Right forelimb (tissue), 1 donor: Measurements from ENCODE around the gene GADD45GIP1.
"Not testable (repeated sequence)": the region's sequence is repeated elsewhere in the genome, so short reads cannot be mapped to it uniquely, and the experiment has no call there.

ENCODE experiments used
- DNase-seq: peaks from one replicate; pipeline ENCODE4 v3.0.0-alpha.2; 2018

The GADD45GIP1 gene

GRCh38 chr19:12938779-12939601 lies 18.0 kb downstream of the GADD45GIP1 start:
- DNase-seq, result no peak

GRCh38 chr19:12937927-12938778 lies 18.9 kb downstream of the GADD45GIP1 start, which contains the start of gene CALR:
Gene CALR, plus strand, starts transcription at chr19:12938609. Its CDS starts 71 bp downstream, at chr19:12938680.
- DNase-seq, result peak; percentile 99

- DNase-seq, result no peak
Observed at GRCh38 chr19:12937093-12937926, 19.7 kb downstream of the GADD45GIP1 start.

GRCh38 chr19:12936582-12936981 lies 20.4 kb downstream of the GADD45GIP1 start:
- DNase-seq, result no peak

GRCh38 chr19:12935071-12935470 lies 22.0 kb downstream of the GADD45GIP1 start:
- DNase-seq, result no peak

GRCh38 chr19:12933287-12934072 lies 23.5 kb downstream of the GADD45GIP1 start, which contains the start of gene FARSA:
Gene FARSA, minus strand, starts transcription at chr19:12933711. Its CDS starts 15 bp downstream, at chr19:12933696.
- DNase-seq, result peak; percentile 96

GRCh38 chr19:12932392-12933286 lies 24.4 kb downstream of the GADD45GIP1 start:
- DNase-seq, result no peak

GRCh38 chr19:12930002-12930645 lies 26.9 kb downstream of the GADD45GIP1 start:
- no peak for DNase-seq

GRCh38 chr19:12924621-12925310 lies 32.3 kb downstream of the GADD45GIP1 start:
- no peak for DNase-seq

- DNase-seq, result no peak
Observed at GRCh38 chr19:12922959-12923358, 34.1 kb downstream of the GADD45GIP1 start.

- DNase-seq, result no peak
Observed at GRCh38 chr19:12921047-12921446, 36.0 kb downstream of the GADD45GIP1 start.

GRCh38 chr19:12918253-12918652 lies 38.8 kb downstream of the GADD45GIP1 start:
- DNase-seq, result no peak

- not testable (repeated sequence) for DNase-seq
Observed at GRCh38 chr19:12915860-12916259, 41.2 kb downstream of the GADD45GIP1 start.

GRCh38 chr19:12913851-12914690 lies 43.0 kb downstream of the GADD45GIP1 start:
- DNase-seq, result peak; percentile 64

GRCh38 chr19:12913011-12913561 lies 43.9 kb downstream of the GADD45GIP1 start:
- peak; percentile 85 for DNase-seq

- no peak for DNase-seq
Observed at GRCh38 chr19:12912571-12912970, 44.5 kb downstream of the GADD45GIP1 start.

GRCh38 chr19:12907166-12907565 lies 49.9 kb downstream of the GADD45GIP1 start:
- DNase-seq, result no peak
